NCI-H1092 (cell line): ENCODE data around the gene RNGTT.

Source experiments
- DNase-seq: peaks from one replicate; lab custom pipeline; 2025; lab: John Stamatoyannopoulos, UW

RNGTT gene

GRCh38 chr6:88653936-88654335, 309.5 kb downstream of the RNGTT start:
- DNase-seq = no peak

GRCh38 chr6:88651400-88651799, 312.0 kb downstream of the RNGTT start:
- DNase-seq = no peak

- DNase-seq = no peak
Measured at GRCh38 chr6:88650979-88651378, 312.4 kb downstream of the RNGTT start.

GRCh38 chr6:88650029-88650619, 313.3 kb downstream of the RNGTT start:
- no peak for DNase-seq

DNA sequence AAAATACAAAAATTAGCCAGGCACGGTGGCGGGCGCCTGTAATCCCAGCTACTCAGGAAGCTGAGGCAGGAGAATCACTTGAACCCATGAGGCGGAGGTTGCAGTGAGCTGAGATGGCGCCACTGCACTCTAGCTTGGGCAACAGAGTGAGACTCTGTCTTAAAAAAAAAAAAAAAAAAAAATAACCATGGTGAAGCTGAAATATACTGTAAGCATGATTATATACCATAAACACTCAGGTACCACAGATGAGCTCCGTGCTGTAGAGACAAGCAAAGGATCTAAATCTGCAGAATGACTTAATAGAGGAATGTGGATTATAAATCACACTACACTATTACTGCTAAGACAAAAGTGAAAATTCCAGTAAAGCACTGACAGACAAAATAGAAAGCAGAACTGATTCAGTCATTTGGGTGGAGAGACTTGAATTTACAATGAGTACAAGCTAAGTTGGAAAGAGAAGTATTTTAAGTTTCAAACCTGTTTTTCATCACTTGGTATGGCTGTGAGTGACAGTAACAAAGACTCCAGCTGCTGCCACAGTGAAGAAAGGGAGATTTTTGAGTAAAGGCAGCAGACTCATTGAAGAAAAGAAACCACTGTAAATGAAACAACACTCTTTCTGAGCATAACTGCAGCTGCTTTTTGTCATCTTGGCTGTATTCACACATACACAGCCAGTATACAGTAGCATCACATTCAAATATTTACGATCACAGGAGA, 322.1 kb downstream of the RNGTT start:
- DNase-seq = no peak

- no peak for DNase-seq
Measured at GRCh38 chr6:88637761-88638545, 325.5 kb downstream of the RNGTT start.

GRCh38 chr6:88636871-88637270, 326.5 kb downstream of the RNGTT start:
- no peak for DNase-seq

DNA sequence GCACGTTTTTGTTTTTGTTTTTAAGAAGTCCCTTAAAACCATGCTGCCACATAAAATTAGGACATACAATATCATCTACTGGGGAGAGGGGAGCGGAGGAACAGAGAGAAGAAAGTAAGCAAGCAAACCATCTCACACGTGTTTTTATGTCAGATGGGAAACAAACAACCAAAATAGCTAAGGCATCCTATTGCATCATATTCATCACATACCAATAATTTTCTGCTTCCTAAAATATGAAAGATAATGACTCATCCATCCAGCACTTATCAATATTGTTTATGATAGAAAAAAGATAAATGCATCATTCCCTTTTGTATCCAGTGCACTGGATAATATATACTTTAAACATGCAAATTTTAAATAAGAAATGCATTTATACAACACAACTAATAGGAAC, 329.6 kb downstream of the RNGTT start:
- DNase-seq = no peak

- no peak for DNase-seq
Measured at GRCh38 chr6:88631830-88632229, 331.6 kb downstream of the RNGTT start.

DNA sequence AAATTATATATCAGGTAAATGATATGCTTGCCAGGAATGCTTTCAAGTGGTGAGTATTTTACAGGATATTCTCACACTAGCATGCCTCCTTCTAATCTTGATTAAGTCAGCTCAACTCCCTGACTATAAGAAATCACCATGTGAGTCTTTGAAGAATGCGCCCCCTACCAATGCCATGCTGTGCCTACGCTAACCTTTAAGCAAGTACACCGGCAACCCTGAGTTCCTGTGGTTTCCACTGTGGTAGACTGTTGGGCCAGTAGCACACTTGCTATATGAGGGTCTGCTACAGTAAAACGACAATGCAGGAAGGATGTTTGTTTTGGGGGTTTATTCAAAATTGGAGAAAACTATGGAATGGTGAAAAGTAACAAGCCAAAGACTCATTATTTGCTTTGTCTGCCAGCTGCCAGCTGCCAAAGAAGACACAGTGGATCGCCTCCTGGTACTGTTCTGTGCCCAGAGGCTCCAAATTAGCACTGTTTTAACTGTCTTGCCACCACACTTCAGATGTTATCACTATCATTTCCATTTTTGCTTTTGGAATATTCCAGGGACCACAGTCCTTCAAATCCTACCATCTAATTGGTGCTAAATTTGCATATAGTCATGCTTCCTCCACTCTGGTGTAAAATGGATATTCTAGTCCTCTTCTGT, 333.5 kb downstream of the RNGTT start:
- DNase-seq = peak; percentile 3

- no peak for DNase-seq
Measured at GRCh38 chr6:88626460-88626859, 337.0 kb downstream of the RNGTT start.

DNA sequence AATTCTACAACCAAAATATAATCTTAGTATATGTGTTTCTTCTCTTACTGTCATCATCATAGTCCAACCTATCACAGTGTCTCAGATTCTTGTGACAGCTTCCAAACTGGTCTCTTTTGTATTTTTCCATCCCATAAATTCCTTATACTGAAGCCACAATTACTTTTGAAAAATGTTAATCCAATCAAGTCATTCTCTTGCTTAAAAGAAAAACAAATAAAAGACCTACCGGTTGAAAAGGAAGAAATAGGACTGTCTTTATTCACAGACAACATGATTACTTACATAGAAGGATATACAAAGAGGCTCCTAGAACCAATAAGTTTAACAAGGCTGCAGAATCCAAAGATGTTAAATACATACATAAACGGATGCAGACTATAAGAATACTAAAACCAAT, 339.9 kb downstream of the RNGTT start:
- no peak for DNase-seq

GRCh38 chr6:88619951-88620350, 343.5 kb downstream of the RNGTT start:
- no peak for DNase-seq

GRCh38 chr6:88616380-88616779, 347.0 kb downstream of the RNGTT start:
- no peak for DNase-seq

- no peak for DNase-seq
Measured at GRCh38 chr6:88614316-88614877, 349.0 kb downstream of the RNGTT start.

- no peak for DNase-seq
Measured at GRCh38 chr6:88612631-88613030, 350.8 kb downstream of the RNGTT start.

DNA sequence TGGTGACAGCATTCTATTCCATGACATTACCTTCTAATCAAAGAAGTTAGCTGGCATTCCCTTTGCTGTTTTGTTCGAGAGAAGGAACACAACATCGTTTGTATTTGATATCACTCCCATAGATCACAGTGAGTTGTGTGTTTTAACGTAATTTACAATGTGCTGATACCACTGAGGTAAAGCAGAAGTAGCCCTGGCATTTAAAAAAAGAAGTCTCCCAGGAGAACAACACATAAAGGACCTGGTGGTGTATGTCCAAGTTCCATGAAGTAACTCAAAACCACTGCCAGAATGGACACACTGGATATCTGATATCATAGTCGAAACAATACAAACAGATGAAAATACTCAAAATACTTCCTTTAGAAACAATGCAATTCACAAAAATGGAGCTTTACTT, 351.7 kb downstream of the RNGTT start:
- DNase-seq = no peak

- no peak for DNase-seq
Measured at GRCh38 chr6:88609983-88610382, 353.4 kb downstream of the RNGTT start.

DNA sequence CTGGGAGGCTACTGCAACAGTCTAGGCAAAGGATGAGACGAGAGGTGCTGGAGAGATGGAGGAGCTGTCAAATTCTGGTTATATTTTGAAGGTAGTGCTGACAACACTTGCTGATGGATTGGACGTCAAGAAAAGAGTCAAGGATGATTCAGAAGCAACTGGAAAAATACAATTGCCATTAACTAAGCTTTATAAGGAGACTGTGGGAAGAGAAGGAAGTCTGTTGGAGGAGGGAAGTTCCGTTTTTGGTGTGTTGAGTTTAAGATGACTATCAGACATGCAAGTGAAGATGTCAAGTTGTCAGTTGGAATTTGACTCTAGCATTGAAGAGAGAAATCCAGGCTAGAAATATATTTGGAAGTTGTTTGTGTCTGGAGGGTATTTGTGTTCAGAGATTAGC, 358.1 kb downstream of the RNGTT start:
- DNase-seq = no peak

DNA sequence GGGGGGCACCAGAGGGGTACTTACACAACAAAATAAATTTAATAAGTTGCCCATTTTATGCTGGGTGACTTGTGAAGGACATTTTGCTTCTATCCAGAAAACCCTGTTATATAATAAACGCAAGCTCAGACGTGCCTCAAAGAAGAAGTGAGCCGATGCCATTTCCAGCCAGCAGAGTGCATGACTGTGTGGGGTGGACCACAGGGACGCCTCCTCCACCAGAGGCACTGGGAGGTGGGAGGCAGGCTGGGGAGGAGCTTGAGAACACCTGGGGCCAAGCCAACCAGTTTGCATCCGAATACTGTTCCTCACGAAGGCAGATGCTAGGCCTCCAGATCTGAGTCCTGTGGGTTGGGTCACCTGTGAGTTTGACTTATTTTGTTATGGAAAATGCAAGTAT, 363.8 kb downstream of the RNGTT start:
- no peak for DNase-seq

DNA sequence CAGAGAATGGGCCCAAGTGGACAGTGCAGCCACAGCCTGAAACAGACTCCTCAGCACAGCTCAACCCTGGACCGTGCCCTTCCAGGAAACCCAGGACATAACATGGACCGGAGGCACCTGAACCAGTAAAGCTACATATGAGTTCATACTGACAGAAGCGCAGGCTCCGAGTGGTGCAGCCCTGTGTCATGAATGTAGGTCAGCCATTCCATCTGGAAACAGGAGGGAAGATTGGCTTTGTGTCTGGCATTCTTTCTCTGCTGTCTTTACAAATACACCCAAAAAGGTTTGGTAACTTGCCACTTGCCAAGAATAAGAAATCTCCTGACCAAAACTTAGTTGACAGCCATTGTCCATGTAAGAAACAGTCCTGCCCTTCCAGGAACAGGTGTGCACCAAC, 366.6 kb downstream of the RNGTT start:
- no peak for DNase-seq

DNA sequence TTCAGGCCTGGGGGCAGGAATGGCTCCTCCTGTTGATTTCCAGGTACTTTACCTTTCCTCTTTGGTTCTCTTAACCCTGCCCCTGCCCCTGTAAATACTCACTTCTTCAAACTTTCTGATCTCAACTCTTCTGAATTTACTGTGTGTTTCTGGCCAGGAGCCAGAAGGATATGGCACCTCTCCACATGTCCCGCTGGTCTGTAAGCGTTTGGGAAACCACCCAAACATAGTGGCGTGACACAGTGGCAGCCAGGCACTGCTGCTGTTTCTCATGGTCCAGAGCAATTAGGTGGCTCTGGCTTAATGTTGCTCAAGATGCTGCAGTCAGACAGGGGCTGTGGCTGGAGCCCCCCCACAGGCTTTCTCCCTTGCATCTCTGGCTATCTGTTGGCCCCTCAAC, 374.5 kb downstream of the RNGTT start:
- no peak for DNase-seq
